CD4-positive, alpha-beta T cell treated with Interleukin-17A for 1 hour (primary cell): ENCODE data around the gene MDM1.

ENCODE experiments used
- DNase-seq: peaks from one replicate; pipeline ENCODE4 v3.0.0-alpha.2; 2020

MDM1 gene

DNA sequence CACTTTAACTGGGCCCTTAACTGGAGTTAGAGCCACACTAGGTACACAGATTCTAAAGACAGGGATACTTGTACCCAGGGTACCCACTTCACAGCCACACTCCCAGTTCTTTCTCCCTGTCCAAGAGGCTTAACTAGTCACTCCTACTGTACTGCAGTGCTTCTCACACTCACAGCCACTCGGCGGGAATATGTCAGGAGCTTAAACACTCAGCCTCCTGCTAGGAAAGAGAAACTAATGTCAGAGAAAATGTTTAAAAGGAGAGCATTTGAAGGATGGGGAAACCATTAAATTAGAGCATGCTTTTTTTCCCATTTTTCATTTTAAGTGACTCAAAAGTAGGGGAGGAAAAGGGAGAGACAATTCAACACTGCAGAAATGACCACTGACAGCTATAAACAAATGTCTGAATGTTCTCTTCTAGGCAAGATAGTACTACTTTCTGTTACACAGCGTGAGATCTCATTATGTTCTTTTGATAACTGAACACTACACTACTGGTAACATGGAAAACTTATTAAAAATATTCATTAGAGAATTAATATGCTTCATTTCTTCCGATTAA, 22.9 kb upstream of the MDM1 start:
- DNase-seq: no peak

- no peak for DNase-seq
Observed at GRCh38 chr12:68352067-68352466, 19.9 kb upstream of the MDM1 start.

GRCh38 chr12:68350753-68351152, 18.6 kb upstream of the MDM1 start:
- no peak for DNase-seq

- DNase-seq: no peak
Observed at GRCh38 chr12:68349921-68350606, 17.9 kb upstream of the MDM1 start.

DNA sequence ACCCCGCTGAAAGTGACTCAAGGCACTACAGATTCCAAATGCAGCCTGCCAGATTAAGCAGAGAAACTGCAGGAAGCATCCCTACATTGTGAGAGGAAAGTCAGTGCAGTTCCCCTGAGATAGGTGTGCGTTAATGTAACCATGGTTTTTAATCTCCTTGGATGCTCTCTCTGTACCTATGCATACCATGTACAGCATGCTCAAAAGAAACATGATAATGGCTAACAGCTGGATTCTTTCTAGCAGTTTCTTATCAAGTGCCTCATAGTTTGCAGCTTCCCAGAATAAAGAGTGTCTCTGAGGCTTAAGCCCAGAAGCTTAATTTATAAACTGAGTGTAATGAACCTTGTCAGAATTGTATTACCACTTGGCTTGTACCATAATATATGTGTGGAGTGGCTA, 17.1 kb upstream of the MDM1 start:
- no peak for DNase-seq

DNA sequence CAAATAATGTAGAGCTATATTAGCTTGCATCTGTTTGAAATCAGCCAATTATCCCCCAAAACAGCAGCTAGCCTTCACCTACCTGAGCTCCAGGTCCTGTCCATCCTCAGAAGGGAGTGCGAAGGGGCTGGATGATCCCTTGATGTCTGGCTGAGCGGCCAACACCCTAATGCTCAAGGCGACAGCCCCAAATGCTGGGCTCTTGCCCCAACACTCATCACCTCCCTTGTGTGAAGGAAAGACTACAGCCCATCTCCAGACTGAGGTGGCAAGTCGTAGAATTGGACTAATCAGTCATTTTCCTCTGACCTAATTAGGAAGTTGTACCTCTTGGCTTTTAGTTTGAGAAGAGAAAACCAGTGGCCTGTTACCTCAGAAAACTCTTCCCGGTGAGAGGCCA, 16.3 kb upstream of the MDM1 start:
- no peak for DNase-seq

DNA sequence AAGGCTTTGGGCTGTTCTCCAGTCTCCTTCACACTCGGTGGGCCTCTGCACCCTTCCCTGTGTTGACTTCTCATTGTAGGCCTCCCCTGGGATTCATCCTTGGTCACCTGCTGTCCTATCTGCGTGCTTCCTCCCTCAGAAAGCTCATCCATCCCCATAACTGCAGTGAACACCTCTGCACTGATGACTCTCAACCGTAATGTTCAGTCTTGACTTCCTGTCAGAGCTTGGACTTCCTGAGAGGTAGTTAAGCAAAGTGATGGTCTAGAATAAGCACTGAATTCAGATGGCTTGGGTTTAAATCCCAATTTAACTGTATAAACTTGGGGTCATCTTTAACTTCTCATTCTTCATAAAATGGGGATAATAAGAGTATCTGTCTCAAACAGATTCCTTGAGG, 13.6 kb upstream of the MDM1 start:
- no peak for DNase-seq

GRCh38 chr12:68344126-68344525, 12.0 kb upstream of the MDM1 start:
- DNase-seq: no peak

DNA sequence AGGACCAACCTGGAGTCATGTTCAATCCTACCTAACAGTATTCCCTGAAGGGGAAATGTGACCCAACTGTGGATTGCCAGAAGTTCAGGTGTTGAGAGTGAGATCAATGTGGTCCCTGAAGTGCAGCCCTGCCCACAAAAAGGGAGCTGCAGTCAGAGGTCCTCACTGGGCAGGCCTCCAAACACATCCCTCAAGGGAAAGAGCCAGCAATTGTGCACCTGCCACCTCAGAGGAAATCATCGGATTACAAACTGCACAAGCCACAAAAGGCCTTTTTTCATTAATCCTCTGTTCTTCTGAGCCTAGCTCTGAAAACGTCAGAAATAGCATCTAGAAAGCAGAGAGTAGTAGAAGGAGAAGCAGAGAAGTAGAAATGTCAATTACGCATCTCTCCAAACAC, 10.8 kb upstream of the MDM1 start:
- no peak for DNase-seq

- DNase-seq: no peak
Observed at GRCh38 chr12:68341822-68342221, 9.7 kb upstream of the MDM1 start.

- DNase-seq: no peak
Observed at GRCh38 chr12:68340404-68341270, 8.5 kb upstream of the MDM1 start.

DNA sequence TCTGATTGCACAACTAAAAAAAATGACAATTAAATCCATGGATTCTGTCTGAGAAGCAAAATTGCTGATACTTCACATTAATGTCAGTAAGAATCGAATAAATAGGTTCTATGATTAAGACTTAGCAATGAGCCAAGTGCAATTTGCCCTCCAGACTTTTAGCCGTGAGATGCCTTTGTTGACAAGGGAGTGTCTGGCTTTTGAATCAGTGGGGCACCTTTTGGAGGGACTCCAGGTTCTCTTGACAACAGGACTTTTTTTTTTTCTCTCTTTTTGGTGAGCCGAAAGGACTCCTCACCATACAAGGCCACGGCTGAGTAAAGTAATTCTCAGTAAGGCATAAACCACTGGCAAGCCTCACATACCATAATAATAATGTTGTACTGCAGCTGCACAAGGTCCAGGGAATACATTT, 4.7 kb upstream of the MDM1 start:
- no peak for DNase-seq

- DNase-seq: no peak
Observed at GRCh38 chr12:68335462-68335861, 3.3 kb upstream of the MDM1 start.

DNA sequence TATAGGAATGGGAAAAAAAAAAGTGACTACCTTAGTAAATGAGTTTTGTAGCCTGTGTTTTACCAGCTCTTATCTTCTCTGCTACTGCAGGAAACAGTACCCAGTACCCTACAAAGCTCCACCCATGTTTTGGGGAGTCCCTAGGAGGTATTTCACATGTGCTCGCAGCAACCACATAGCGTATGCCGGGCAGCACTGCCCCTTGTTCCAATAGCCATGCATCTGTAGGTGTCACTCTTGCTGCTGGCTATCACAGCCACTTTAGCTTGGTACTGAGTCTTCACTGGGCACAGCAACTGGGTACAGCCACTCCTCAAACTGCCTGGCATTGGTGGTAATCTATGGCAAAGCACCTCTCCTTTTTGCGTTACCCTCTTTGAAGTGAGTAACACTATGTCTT, 2.0 kb upstream of the MDM1 start:
- peak; percentile 32 for DNase-seq

- DNase-seq: no peak
Observed at GRCh38 chr12:68332728-68333630, 817 bp upstream of the MDM1 start.

DNA sequence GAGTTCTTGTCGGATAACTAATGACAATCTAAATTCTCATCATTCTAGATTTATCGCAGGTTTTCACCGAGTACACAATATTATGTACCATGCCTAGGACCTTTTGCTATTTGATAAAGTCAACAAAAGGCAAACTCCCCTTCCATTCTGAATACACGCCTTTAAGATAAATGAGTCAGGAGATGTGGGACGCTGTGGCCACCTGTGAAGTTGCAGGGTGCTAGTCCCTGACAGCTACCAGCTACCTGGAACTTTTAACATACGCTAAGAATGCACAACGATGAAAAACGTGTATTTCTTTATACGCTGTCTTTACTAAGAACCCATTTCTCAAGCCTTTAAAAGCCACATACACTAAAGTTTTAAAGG, 678 bp downstream of the MDM1 start:
- DNase-seq: peak; percentile 2

- DNase-seq: no peak
Observed at GRCh38 chr12:68327896-68328295, 4.3 kb downstream of the MDM1 start.

- no peak for DNase-seq
Observed at GRCh38 chr12:68326716-68327115, 5.4 kb downstream of the MDM1 start.

DNA sequence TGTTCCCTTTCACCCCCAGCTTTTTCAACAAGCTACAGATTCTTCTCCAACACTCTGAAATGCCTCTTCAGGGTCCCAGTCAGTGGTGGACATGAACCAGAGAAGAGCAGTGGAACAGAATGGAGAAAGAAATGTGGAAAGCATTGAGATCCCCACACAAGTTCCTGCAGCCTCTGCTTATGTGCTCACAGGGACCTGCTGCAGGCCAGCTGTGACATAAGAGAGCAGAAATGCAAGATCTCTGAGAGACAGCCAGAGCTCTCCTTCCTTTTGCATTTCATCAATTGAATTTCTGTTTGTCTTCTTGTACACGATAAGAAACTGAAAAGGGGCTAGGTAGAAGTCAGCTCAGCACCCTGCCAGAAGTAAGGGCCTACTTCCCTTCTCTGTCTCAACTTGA, 6.2 kb downstream of the MDM1 start:
- DNase-seq: no peak

- DNase-seq: no peak
Observed at GRCh38 chr12:68324531-68324930, 7.6 kb downstream of the MDM1 start.

DNA sequence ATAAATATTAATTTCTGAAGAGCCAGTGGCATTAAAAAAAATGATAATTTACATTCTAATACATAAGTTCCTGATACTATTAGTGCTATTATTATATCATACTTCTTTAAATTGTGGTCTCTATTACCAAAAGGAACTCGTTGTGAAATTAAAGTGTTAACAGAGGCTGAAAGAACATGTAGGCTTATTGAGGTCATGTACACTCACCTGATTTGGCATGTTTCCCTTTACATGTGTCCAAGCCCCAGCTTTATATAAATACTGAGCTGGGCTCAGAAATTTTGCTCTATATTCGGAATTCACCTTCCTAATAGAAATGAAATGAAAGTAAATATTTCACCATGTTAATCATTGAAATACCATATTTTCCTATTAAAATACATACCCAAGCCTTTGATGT, 11.0 kb downstream of the MDM1 start:
- no peak for DNase-seq

DNA sequence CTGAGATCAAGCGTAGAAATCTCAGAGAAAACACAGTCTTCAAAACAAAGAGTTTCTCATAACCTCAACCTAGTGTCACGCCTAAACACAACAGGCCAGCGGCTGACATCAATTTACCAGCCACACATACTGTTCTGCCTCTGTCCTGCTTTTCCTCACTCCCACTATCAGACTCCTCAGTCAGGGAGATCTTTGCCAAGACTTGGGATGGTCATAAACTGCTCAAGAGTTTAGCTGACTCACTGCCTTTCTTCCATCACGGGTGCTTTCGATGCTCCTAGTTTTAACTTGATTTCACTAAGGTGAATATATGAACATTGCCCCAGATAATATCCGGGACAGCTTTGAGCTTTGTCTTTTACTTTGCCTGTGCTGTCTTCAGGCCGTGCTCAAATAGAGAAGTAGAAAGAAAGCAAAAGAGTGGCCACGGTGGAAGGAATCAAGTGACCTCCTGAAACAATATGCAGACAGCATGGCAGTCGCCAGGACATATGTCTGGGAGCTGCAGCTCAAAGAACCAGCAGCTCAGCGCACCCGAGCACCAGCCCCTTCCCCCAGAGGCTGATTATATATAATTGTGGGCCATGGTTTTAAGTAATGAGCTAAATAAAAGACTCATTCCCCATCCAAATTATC, 12.1 kb downstream of the MDM1 start:
- DNase-seq: no peak
